PC-9 (cell line): ENCODE results near the gene ANKRD36C.
"Not testable (repeated sequence)": the region's sequence is repeated elsewhere in the genome, so short reads cannot be mapped to it uniquely, and the experiment has no call there.

Source experiments
- EZH2 ChIP-seq: fragments of 200-600 bp; sonication (generic); IDR thresholded peaks from 2 replicates; pipeline ENCODE4 v1.8.0; 2017; ENCODE audit warnings: antibody characterized with exemption, low read depth
- TF ChIP-seq, protein P1 (sequence below): fragments of 200-600 bp; sonication (generic); conservative IDR thresholded peaks from 2 replicates; pipeline ENCODE4 v1.6.1; 2017; ENCODE audit warnings: mixed run types, antibody characterized with exemption, mild to moderate bottlenecking, moderate library complexity

DNA sequence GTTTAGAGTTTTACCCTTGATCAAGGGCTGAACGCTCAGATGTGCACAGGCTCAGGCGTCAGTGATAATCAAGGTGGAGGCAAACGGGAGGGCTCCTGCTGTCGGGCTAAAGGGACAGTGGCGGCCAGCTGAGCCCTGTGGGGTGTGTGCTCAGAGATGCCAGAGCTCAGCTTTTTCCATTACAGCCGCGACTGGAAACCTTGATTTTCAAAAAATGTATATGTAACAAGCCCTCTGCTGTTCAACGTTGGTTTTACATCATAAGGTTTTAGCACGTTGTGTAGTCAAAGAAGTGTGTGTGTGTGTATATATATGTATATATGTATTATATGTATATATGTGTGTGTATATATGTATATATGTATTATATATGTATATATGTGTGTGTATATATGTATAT lies 201.4 kb downstream of the ANKRD36C start:
- TF ChIP-seq, protein P1, sequence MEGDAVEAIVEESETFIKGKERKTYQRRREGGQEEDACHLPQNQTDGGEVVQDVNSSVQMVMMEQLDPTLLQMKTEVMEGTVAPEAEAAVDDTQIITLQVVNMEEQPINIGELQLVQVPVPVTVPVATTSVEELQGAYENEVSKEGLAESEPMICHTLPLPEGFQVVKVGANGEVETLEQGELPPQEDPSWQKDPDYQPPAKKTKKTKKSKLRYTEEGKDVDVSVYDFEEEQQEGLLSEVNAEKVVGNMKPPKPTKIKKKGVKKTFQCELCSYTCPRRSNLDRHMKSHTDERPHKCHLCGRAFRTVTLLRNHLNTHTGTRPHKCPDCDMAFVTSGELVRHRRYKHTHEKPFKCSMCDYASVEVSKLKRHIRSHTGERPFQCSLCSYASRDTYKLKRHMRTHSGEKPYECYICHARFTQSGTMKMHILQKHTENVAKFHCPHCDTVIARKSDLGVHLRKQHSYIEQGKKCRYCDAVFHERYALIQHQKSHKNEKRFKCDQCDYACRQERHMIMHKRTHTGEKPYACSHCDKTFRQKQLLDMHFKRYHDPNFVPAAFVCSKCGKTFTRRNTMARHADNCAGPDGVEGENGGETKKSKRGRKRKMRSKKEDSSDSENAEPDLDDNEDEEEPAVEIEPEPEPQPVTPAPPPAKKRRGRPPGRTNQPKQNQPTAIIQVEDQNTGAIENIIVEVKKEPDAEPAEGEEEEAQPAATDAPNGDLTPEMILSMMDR, result not testable (repeated sequence)
- TF ChIP-seq EZH2, result not testable (repeated sequence)
